ENCODE results near the gene CBFA2T3.
"Not testable (repeated sequence)": the region's sequence is repeated elsewhere in the genome, so short reads cannot be mapped to it uniquely, and the experiment has no call there.

Gene CBFA2T3

DNA sequence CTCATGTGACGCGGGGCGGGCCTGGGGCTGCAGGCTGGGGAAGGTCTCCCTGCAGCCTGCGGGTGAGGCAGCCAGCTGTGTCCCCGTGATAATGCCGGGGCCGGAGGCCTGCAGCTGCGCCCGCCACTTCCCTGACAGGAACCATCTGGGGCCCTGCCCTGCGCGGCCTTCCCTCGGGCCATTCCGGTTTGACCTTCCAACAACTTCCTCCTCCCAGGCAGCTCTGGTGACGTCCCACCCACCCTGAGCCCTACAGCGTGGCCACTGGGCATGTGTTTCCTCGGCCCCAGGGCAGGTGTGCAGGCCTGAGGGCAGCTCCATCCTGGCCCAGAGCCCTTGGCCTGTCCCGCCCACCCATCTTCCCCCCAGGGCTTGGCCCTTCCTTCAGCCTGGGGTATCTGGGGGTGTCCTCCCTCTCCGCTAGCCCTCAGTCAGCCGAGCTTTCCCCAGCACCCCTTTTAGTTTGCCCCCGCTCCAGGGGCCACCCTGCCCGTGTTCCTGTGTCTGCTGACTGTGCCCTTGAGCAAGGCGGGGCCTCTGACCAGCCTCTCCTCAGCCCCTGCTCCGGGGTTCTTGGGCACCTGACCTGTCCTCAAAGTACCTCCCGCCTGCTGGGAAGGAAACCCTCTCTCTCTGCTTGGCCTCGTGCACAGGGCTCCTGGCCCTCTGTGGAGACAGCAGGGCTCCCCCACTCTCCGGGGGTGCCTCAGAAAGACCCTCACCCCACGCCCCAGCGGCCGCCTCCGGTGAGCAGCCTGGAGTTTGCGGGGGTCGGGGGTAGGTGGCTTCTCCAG is at the start of gene CBFA2T3:
TSS of gene CBFA2T3 (minus strand) at position 190 of the 794 bp plus-strand sequence. CDS start 400 bp downstream, outside the sequence.
- DNase-seq, result no peak

DNA sequence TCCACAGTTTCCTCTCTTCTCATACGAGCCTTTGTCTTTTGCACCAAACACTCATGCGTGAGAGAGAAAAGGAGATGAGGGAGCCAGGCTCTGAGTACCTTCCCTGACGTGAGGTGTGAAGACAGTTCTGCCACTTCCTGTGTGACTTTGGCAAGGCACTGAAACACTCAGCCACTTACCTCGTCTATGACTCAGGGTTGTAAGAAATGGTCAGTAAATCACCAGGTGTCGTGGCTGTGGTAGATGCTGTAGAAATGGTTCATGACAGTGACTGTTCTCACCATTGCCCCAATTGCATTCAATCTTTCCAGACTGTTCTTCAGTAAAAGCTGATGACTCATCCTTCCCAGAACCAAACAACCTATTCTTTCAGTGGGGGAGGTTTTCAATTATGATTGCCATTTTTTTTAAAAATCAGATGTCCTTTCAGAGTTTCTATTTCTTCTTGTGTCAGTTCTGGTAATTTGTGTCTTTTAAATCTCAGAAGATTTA is 49.2 kb upstream of the CBFA2T3 start:
- no peak for DNase-seq

DNA sequence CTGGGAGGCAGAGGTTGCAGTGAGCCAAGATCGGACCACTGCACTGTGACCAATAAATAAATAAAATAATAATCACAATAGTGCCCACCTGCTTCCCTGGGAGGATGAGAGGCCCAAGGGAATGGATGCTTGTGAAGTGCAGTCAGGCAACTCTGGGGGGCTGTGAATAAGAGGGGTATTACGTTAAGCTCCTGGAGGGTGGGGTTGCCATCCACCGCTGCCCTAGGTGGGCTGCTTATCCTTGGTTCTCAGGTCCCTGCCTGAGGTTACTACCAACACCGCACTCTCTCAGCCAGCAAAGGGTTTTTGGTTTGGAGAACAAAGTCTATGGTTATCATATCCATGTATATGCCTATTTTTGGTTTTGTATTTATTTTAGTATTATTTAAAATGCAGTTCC is 48.6 kb upstream of the CBFA2T3 start:
- DNase-seq, result no peak

- no peak for DNase-seq
Measured at GRCh38 chr16:89024546-89025060, 47.6 kb upstream of the CBFA2T3 start.

DNA sequence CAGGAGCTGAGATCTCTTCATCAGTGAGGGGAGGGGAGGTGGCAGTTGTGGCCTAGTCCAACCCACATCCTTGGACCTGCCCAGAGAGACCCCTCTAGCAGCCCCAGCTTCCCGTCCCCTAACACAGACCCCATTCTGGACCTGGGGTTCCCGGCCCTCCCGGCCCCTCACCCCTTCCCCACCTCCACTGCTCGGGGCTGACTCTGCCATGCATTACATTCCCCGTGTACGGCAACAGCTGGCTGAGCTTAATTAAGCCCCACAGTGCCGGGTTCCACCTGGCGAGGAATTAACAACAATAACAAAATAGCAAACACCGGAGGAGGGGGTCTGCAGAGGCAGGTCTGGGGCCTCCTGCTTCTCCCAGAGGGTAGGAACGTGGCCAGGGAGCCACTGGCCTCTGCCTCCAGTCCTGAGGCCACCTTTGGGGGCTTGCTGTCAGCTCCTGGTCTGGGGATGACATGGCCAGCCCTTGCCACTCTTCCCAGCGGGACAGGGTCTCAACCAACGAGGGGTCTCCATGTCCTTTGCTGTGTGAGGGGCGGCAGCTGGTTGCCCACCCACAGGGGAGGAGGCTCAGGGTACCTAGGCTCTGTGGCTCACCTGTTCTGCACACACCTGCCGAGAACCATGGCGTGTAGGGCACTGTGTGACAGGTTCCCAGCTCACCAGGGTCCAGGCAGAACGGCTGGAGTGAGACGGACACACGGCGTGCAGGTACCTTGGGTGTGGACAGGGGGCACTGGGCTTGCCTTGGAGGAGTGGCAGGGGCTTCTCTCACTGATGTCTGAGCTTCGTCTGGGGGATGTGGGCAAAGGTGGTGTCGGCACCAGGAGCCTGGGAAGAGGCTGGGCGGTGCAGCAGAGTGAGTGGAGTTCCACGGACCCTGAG is 46.9 kb upstream of the CBFA2T3 start:
- DNase-seq, result no peak

DNA sequence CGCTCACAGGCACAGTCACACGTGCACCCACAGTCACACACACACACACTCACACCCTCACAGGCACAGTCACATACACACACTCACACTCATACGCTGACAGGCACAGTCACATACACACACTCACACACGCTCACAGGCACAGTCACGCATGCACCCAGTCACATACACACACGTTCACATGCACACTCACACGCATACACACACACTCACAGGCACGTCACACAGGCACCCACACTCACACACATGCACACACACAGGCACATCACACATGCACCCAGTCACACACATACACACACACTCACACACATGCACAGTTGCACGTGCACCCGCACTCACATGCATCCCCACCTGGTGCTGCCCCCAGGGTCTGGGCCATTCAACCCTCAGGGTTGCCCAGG is 46.1 kb upstream of the CBFA2T3 start:
- no peak for DNase-seq

DNA sequence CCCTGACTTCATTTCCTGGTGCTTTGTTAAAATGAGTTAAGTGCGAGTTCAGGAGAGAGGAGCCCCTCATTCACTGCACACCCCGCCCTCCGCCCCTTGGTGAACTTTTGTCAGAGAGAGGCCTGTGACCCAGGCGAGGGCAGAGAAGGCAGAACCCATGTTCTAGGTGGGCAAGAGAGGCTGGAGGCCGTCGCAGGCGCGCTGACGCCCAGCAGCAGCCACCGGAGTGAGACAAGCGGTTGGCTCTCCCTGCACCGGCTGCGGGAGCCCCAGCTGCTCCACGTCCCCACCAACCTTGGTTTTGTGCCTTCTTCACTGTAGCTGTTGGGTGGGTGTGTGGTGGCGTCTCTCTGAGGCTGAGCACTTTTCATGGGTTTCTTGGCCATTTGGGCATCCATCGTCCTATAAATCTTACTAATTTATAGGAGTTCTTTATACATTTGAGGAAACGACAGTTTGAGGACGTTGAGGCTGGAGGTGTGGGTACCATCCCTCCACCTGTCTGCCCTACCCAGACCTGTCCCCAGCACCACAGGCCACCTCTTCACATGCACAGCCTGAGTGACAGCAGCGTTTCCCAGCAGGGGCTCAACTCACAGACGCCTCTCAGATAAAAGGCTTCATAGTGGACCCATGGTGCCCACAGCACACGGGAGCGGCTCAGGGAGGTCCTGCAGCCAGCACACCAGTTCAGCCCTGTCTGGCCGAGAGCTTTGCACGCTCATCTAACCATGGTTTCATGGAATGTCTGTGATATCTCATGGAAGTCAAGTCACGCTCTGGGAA is 45.2 kb upstream of the CBFA2T3 start:
- no peak for DNase-seq

GRCh38 chr16:89020925-89021595 is 44.1 kb upstream of the CBFA2T3 start:
- no peak for DNase-seq

DNA sequence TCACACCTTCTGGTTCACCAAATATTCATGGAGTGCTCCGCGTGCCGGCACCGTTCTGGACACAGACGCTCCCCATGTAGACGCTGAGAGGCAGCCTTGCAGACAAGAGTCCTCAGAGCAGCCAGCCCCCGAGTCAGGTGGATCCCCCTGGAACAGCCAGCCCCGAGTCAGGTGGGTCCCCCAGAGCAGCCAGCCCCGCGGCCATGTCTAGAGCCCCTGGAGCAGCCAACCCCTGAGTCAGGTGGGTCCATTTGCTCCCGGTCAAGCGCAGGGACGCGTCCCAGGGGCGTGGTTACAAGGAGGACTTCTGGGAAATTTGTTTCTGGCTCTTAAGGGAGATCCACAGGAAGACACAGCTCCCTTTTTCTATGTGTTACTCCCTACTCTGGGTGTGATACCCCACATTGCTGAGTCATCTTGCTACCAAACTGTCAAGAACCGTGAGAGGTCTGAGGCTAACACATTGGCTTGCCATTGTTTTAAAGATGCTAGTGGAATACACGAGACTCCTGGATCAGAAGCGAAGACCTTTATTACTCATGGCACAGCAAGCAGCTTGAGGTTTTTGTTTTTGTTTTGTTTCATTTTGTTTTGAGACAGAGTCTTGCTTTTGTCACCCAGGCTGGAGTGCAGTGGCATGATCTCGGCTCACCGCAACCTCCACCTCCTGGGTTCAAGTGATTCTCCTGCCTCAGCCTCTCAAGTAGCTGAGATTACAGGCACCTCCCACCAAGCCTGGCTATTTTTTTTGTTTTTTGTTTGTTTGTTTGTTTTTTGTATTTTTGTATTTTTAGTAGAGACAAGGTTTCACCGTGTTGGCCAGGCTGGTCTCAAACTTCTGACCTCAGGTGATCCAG is 43.3 kb upstream of the CBFA2T3 start:
- no peak for DNase-seq

- DNase-seq, result no peak
Measured at GRCh38 chr16:89019511-89019910, 42.5 kb upstream of the CBFA2T3 start.

DNA sequence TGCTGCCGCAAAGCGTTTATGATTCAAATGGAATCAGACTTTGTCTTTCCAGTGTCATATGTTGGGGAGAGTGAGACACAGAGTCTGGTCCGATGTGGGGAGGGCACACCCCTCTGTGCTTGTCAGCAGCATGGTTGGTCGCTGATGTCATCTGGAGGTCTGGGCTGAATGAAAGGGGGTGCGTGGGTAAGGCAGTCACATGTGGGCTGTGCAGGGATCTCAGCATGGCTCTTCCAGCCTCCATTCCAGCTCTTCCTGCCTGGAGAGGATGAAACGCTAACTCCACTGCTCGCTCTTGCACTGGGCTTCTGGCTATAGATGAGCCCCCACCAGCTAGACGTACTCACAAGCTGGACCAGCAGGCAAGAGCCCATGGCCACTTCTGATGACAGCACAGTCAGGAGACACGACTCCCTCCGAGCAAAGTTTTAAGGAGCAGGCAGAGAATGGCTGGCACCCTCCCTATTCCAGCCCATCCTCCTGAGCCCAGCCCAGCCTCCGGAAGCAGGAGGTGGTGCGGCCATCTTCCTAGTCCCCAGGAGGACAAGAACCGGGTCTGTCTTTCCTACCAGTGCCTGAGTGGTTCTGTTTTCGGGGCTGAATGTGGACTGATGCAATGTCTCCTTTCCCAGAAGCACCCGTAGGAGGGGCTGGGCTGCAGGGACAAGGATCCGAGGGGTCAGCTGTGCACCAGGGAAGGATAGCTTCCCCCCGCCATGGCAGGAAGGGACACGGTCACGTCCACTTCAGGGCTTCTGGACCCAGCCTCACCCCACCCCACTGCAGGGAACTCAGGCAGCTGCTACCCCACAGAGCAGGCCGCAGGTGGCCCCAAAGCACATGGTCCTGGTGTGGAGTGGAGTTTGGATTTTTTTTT is 41.5 kb upstream of the CBFA2T3 start:
- no peak for DNase-seq

DNA sequence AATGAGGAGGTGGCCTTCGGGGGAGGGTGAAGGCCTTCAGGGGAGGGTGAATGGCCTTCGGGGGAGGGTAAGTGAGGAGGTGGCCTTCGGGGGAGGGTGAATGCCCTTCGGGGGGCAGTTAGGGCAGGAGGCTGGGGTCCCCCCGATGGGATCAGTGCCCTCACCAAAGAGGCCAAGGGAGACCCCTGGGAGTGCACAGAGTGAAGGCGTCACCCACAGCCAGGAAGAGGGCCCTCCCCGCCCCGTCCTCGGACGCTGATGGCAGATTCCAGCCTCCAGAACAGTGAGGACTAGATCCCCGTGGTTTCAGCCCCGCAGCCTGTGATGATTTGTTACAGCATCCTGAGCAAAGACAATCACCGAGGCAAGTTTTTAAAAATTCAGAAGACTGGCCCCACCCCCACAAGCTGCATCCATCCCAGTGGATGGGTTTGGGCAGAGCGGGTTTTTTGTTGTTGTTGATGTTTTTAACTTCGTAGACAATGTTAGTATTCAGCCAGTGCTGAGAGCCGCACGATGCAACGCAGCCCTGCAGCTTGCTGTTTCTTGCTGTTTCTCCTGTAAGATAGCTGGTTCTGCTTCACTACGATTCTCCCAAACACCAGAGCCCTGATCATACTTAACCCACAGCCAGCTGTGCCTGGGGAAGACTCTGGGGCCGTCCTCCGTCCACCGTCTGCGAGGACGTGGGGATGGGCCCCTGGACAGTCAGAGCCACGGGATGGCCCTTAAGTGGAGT is 40.7 kb upstream of the CBFA2T3 start:
- no peak for DNase-seq

DNA sequence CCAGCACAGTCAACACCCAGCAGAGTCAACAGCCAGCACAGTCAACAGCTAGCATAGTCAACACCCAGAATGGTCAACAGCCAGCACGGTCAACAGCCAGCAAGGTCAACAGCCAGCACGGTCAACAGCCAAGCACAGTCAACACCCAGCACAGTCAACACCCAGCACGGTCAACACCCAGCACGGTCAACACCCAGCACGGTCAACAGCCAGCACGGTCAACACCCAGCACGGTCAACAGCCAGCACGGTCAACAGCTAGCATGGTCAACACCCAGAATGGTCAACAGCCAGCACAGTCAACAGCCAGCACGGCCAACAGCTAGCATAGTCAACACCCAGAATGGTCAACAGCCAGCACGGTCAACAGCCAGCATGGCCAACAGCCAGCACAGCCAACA is 39.6 kb upstream of the CBFA2T3 start:
- not testable (repeated sequence) for DNase-seq

- no peak for DNase-seq
Measured at GRCh38 chr16:89015271-89015859, 38.4 kb upstream of the CBFA2T3 start.

DNA sequence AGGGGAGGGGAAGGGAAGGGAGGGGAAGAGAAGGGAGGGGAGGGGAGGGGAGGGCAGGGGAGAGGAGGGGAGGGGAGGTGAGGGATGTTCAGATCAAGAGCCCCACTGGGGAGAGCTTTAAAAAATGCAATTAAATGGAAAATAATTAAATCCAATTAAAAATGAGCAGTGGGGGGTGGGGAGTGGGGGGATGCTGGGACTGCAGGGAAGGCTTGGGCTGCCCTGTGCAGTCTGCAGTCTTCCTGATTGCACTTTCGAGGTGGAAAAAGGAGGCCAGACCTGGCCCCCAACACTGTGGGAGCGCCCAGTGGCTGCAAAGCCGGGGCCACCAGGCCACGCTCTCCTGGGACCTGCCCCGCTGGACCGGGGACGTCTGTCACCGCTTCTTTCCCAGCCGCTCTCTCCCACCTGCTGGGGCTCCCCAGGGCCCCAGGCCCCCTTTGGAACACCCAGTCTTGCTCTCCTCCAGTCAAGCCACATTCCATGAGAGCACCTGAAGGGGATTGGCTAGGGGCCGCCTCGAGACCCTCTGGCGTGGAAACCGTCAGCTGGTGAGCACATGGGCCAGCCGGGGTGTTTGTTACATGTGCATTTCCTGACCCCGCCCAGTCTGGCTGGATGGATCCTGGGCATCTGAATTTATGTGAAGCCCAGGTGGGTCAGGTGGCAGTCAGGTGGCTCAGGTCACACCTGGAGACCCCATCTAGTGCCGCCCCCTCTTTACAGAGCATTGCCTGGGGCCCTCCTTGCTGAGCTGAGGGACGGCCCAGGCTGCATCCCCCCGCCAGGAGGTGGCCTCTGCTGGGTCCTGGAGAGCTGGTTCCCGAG is 37.6 kb upstream of the CBFA2T3 start:
- DNase-seq, result no peak

DNA sequence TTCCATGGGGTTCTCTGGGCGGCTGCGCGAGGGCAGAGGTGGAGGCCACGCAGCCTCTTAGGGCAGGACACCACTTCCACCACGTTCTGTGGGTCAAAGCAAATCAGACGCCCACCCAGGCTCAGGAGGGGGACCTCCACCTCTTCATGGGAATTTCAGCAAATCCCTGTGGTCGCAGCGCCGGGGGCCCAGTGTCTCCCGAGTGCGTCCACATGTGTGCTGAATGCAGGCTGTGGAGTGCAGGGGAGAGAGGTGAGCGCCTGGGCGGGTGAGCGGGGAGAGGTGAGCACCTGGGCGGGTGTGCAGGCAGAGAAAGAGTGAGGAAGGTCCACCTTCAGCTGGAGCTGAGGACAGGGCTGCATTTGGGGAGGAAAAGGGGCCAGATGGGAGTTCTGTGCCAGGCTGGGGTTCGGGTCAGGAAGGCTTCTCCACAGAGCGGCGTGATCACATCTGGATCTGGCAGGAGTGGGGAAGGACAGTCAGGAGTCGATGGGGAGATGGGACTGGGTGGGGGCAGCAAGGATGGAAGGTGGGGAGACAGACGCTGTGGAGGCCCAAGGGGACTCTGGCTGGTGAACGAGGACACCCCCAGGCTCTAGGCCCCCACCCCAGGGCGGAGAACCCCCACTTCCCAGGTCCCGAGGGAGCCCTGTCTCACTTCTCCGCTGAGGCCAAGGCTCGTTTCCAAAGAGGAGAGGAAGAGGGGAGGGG is 36.8 kb upstream of the CBFA2T3 start:
- DNase-seq, result no peak

DNA sequence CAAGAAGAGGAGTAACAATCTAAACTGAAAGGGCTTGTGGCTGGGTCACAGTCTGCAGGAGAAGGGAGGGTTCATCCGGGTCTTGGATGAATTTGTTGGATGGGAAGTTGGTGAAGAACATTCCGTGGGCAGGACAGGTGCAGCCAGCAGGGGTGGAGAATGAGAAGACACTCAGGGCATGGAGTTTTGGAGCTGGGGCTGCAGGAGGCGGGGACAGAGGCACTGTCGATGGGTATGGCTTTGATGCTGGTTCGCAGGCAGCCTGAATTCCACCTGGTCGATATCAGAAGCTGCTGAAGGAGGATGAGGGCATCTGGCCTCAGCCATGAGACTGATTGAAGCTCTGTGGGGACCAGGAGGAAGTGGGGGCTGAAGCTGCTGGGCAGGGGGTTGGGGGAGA is 36.1 kb upstream of the CBFA2T3 start:
- no peak for DNase-seq
